ENCODE data around the gene CNOT6L.

GRCh38 chr4:77844363-77844762, 25.2 kb upstream of the CNOT6L start:
- TF ChIP-seq EGR1 (IDR thresholded peaks at IDR 0.05) (no peak), RAD21 (IDR thresholded peaks at IDR 0.05; ENCODE audit: low read depth) (no peak), TCF12 (IDR thresholded peaks at IDR 0.05; ENCODE audit: low read depth) (no peak), REST (IDR thresholded peaks at IDR 0.05; ENCODE audit: low read depth) (no peak), ZBTB7A (IDR thresholded peaks at IDR 0.05; ENCODE audit: low read depth) (no peak), MAX (IDR thresholded peaks at IDR 0.05) (no peak), TAF1 (IDR thresholded peaks at IDR 0.05; ENCODE audit: low read depth) (no peak), TEAD4 (IDR thresholded peaks at IDR 0.05) (no peak), CEBPB (IDR thresholded peaks at IDR 0.05) (no peak), EP300 (IDR thresholded peaks at IDR 0.05; ENCODE audit: borderline replicate concordance) (no peak), FOXM1 (IDR thresholded peaks at IDR 0.05; ENCODE audit: borderline replicate concordance, low read depth) (no peak), NFIC (IDR thresholded peaks at IDR 0.05) (no peak), YY1 (IDR thresholded peaks at IDR 0.05; ENCODE audit: low read depth) (no peak)
